GM12878 (cell line): ENCODE measurements around the gene CEACAM1. TPM values are rescaled to one million over a fixed set of nuclear protein-coding genes. Genes with fewer than 3 reads are reported as not detected.

Source experiments
- ATAC-seq: fragments of 200-7000 bp; cut with Tn5 transposase; 3 replicates; pipeline ENCODE4 v1.9.1; 2020; ENCODE audit warnings: mild to moderate bottlenecking, moderate library complexity
- BruUV-seq: library from RNA; stranded (reverse); fragments of 400-500 nt; replicated peaks from 2 replicates; lab custom pipeline; 2021; lab: Mats Ljungman, UMichigan
- CTCF ChIA-PET: fragments of 300-600 bp; sonication (Branson Sonifier 250); formaldehyde crosslinking; extraction: SDS; loops from one replicate; lab custom pipeline; 2021; ENCODE audit warnings: inconsistent platforms; lab: Yijun Ruan, JAX
- POLR2A ChIA-PET: fragments of 350-600 bp; formaldehyde crosslinking; extraction: SDS; loops from one replicate; lab custom pipeline; 2021; ENCODE audit warnings: inconsistent platforms; lab: Charles Lee
- RAD21 ChIA-PET: fragments of 300-600 bp; sonication (Branson Sonifier 250); formaldehyde crosslinking; loops from one replicate; lab custom pipeline; 2023; ENCODE audit warnings: antibody characterized with exemption; ENCODE audit not compliant: unreplicated experiment; lab: Charles Lee
- SMC1A ChIA-PET: fragments of 300-600 bp; sonication (Branson Sonifier 250); formaldehyde crosslinking; loops from one replicate; lab custom pipeline; 2023; ENCODE audit not compliant: unreplicated experiment, uncharacterized antibody; lab: Charles Lee
- DNase-seq: peaks from one replicate; pipeline ENCODE4 v3.0.0-alpha.2; 2011; ENCODE audit warnings: low read depth, low spot score
- FAIRE-seq: peaks from 3 replicates; lab custom pipeline; 2011; peaks lifted over from hg19 to GRCh38; lab: Jason Lieb, UNC
- H2AFZ ChIP-seq: 2 replicates; pipeline ENCODE4 v1.6.0; 2011; ENCODE audit warnings: low read depth, low read length, control low read depth; ENCODE audit not compliant: control insufficient read depth
- H3K27ac ChIP-seq: 2 replicates; pipeline ENCODE4 v1.5.1; 2011; ENCODE audit warnings: control low read depth; ENCODE audit not compliant: control insufficient read depth, insufficient read depth
- H3K27me3 ChIP-seq, 2 experiments: replicated peaks in 1 of 2; 2 replicates each; pipeline versions ENCODE4 v1.6.0 to v1.6.1; 2011; ENCODE audit warnings: low read length in 1 of 2; ENCODE audit not compliant: control insufficient read depth in 2 of 2, insufficient read depth in 2 of 2
- H3K36me3 ChIP-seq, 2 experiments: 2 replicates each; pipeline ENCODE4 v1.5.1; 2011; ENCODE audit warnings: low read length in 1 of 2; ENCODE audit not compliant: control insufficient read depth in 2 of 2, insufficient read depth in 2 of 2
- H3K4me1 ChIP-seq: 2 replicates; pipeline ENCODE4 v1.6.1; 2011; ENCODE audit warnings: mild to moderate bottlenecking, low read length, moderate library complexity, mixed read lengths; ENCODE audit not compliant: control insufficient read depth, insufficient read depth
- H3K4me2 ChIP-seq: 2 replicates; pipeline ENCODE4 v1.6.0; 2011; ENCODE audit warnings: control low read depth; ENCODE audit not compliant: control insufficient read depth, insufficient read depth
- H3K4me3 ChIP-seq: fragments of 200-600 bp; sonication (generic); 2 replicates; pipeline ENCODE4 v1.5.1; 2016
- H3K79me2 ChIP-seq: 2 replicates; pipeline ENCODE4 v1.6.0; 2011; ENCODE audit warnings: low read length; ENCODE audit not compliant: control insufficient read depth, insufficient read depth
- H3K9ac ChIP-seq: 2 replicates; pipeline ENCODE4 v1.8.0; 2011; ENCODE audit warnings: low read length, control low read depth, mixed read lengths; ENCODE audit not compliant: control insufficient read depth, insufficient read depth
- H3K9me3 ChIP-seq: replicated peaks from 3 replicates; pipeline ENCODE4 v1.5.1; 2011; ENCODE audit warnings: mild to moderate bottlenecking, low read length; ENCODE audit not compliant: control insufficient read depth, insufficient read depth
- H4K20me1 ChIP-seq: 2 replicates; pipeline ENCODE4 v1.6.0; 2011; ENCODE audit not compliant: control insufficient read depth, insufficient read depth
- BHLHE40 ChIP-seq, 2 experiments: fragments of 450-650 bp in 1 of 2; IDR thresholded peaks; 2 replicates each; pipeline ENCODE4 v1.6.1; 2011 to 2017; ENCODE audit warnings: low read depth in 2 of 2, borderline replicate concordance in 1 of 2, improper control_type of control experiment in 1 of 2, low read length in 1 of 2, mild to moderate bottlenecking in 1 of 2
- EED ChIP-seq: sonication (generic); IDR thresholded peaks from 2 replicates; pipeline ENCODE4 v1.6.1; 2016; ENCODE audit warnings: antibody characterized with exemption, low read depth
- GABPA ChIP-seq: IDR thresholded peaks from 2 replicates; pipeline ENCODE4 v1.6.1; 2014; ENCODE audit warnings: antibody characterized with exemption, low read depth, mild to moderate bottlenecking, inconsistent platforms
- MAX ChIP-seq: IDR thresholded peaks from 2 replicates; pipeline ENCODE4 v1.6.1; 2012; ENCODE audit warnings: low read depth, low read length, improper control_type of control experiment
- NBN ChIP-seq: fragments of 450-650 bp; IDR thresholded peaks from 2 replicates; pipeline ENCODE4 v1.6.1; 2016
- REST ChIP-seq: IDR thresholded peaks from 2 replicates; pipeline ENCODE4 v1.6.1; 2012; ENCODE audit warnings: mild to moderate bottlenecking, low read depth, low read length
- STAT3 ChIP-seq: IDR thresholded peaks from 2 replicates; pipeline ENCODE4 v1.6.1; 2011; ENCODE audit warnings: low read depth, low read length, improper control_type of control experiment
- SUPT20H ChIP-seq: IDR thresholded peaks from 2 replicates; pipeline ENCODE4 v1.6.1; 2011; ENCODE audit warnings: low read depth, mild to moderate bottlenecking, low read length, moderate library complexity, borderline replicate concordance; ENCODE audit not compliant: control insufficient read depth
- TARDBP ChIP-seq: IDR thresholded peaks from 2 replicates; pipeline ENCODE4 v1.6.1; 2016; ENCODE audit warnings: borderline replicate concordance
- YY1 ChIP-seq: IDR thresholded peaks from 2 replicates; pipeline ENCODE4 v1.6.1; 2011; ENCODE audit warnings: low read depth, mild to moderate bottlenecking, low read length
- ZNF384 ChIP-seq: IDR thresholded peaks from 2 replicates; pipeline ENCODE4 v1.6.1; 2012; ENCODE audit warnings: low read depth, mild to moderate bottlenecking, low read length, improper control_type of control experiment, borderline replicate concordance
- WGBS: methylation state at CpG from one replicate; pipeline ENCODE4 v1.1.6; 2016; ENCODE audit warnings: low lambda C conversion rate; ENCODE audit not compliant: insufficient replicate concordance, insufficient coverage; ENCODE audit errors: missing lambda C conversion rate; 5-methylcytosine and 5-hydroxymethylcytosine counted together
- in situ Hi-C: fragments of 300-500 bp; cut with MboI; formaldehyde crosslinking; loops from 9 replicates; pipeline ENCODE4 v1.14.3; 2018; ENCODE audit warnings: mixed read lengths
- intact Hi-C: fragments of 100-400 bp; cut with micrococcal nuclease; formaldehyde crosslinking; loops from one replicate; pipeline ENCODE4 v1.14.2; 2022; ENCODE audit not compliant: unreplicated experiment
- polyA plus RNA-seq, 11 experiments: library from polyadenylated mRNA; depleted of rRNA in 4 of 11; unstranded in 6 of 11; stranded (reverse) in 5 of 11; fragments of >200 nt; fragmentation: Nextera tagmentation in 4 of 11; fragmentation: Illumina TruSeq in 1 of 11; extraction: Ambion mirVana in 4 of 11; extraction: Trizol in 1 of 11; gene quantifications; 1 replicate in 1 of 11; 2 replicates in 10 of 11; pipeline versions ENCODE4 v1.2.1 to v1.2.3, GENCODE V29; 2011 to 2016; ENCODE audit warnings: inconsistent platforms in 2 of 11, missing spikeins in 2 of 11, low read depth in 1 of 11
- total RNA-seq, 4 experiments: library from RNA; depleted of rRNA in 3 of 4; stranded (reverse); fragments of >200 nt in 3 of 4; fragmentation: Illumina TruSeq in 1 of 4; extraction: Trizol in 1 of 4; gene quantifications; 2 replicates each; pipeline versions ENCODE4 v1.2.1 to v1.2.3, GENCODE V29; 2013 to 2021

CEACAM1 gene
- total and polyA plus RNA-seq, 10 of the 15 experiments (the other 5 are each of a cell fraction or from before 2014, with no cell fraction given), result 3.9 to 24.0 (median 6.5) TPM

DNA sequence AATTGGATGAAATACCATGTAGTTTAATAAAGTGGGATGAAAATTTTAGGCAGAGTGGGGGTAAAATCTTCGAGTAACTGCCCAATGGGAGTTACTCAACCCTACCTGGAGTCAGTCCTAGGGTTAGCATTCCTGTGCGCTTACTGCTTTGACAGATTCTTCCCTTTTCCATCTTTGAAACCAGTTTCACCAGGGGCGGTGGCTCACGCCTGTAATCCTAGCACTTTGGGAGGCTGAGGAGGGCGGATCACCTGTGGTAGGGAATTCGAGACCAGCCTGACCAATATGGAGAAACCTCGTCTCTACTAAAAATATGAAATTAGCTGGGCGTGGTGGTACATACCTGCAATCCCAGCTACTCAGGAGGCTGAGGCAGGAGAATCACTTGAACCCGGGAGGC lies 48.5 kb downstream of the CEACAM1 start (continued):
- TF ChIP-seq BHLHE40 (IDR thresholded peaks at IDR 0.05; ENCODE audit: borderline replicate concordance in 1 of 2, low read depth in 2 of 2, low read length in 1 of 2) (no peak), TARDBP (no peak), REST (no peak), SUPT20H (no peak), NBN (no peak), YY1 (no peak)

DNA sequence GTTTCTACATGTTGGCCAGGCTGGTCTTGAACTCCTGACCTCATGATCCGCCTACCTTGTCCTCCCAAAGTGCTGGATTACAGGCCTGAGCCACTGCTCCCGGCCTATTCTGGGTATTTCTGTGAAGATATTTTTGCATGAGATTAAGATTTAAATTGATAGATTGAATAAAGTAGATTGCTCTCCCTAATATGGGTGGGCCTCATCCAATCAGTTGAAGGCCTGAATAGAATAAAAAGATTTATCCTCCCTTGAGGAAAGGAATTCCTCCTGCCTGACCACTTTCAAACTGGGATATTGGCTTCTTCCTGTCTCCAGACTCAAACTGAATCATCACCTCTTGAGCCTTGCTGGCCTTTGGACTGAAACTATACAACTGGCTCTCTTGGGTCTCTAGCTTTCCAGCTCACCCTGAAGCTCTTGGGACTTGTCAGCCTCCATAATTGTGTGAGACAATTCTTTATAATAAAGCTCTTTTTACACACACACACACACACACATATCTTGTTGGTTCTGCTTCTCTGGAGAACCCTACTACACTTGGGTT lies 49.4 kb downstream of the CEACAM1 start:
- FAIRE-seq, result no peak
- CTCF ChIA-PET, result interaction anchor here (1.4 to 2.4 kb wide), 5 partner anchors 9 to 51 kb away, joined by 4 to 8 read pairs (median 6); no protein-coding TSS in a partner anchor
- in situ Hi-C loops, result no loop called here

More for the DNA sequence above, 49.4 kb downstream of the CEACAM1 start:
- POLR2A ChIA-PET, result no interaction called here
- H3K79me2 ChIP-seq, result no peaks in the 10 kb centered on the region
- DNase-seq, result no peak
- intact Hi-C loops, result no loop called here
- no TSS peak for BruUV-seq
- H3K27ac ChIP-seq, result no peak overlapping the region
- no peak overlapping the region for H3K4me3 ChIP-seq
- no peak overlapping the region for H3K4me2 ChIP-seq
- 51% methylated on average over 2 of the region's 2 CpGs for WGBS
- TF ChIP-seq MAX, result no peak
- no peak for TF ChIP-seq EED
- no peak for TF ChIP-seq ZNF384
- TF ChIP-seq STAT3, result no peak
- no peak for TF ChIP-seq GABPA
- TF ChIP-seq, all 136 proteins: peak for 0
- no peaks in the 10 kb centered on the region for H4K20me1 ChIP-seq
- H3K27me3 ChIP-seq, result no peaks in the 10 kb centered on the region
- ChIA-PET SMC1A (interaction anchor here (1.1 kb wide), 1 partner anchor 12 kb away, joined by 6 read pairs; no protein-coding TSS in a partner anchor), RAD21 (no interaction called here)
- no peaks in the 10 kb centered on the region for H3K4me1 ChIP-seq
- H2AFZ ChIP-seq, result no peak overlapping the region
- no peaks in the 10 kb centered on the region for H3K36me3 ChIP-seq
- H3K9ac ChIP-seq, result no peak overlapping the region
- no peaks in the 10 kb centered on the region for H3K9me3 ChIP-seq
- no peak for ATAC-seq
